HEK293T (cell line): ENCODE results near the gene RNF180.

Experiments
- CTCF ChIA-PET: fragments of 350-600 bp; formaldehyde crosslinking; extraction: SDS; loops from one replicate; lab custom pipeline; 2021; ENCODE audit warnings: antibody characterized with exemption, inconsistent platforms; lab: Yijun Ruan, JAX
- POLR2A ChIA-PET: fragments of 350-600 bp; formaldehyde crosslinking; extraction: SDS; loops from one replicate; lab custom pipeline; 2020; ENCODE audit warnings: antibody characterized with exemption, inconsistent platforms; lab: Yijun Ruan, JAX
- DNase-seq: peaks from one replicate; pipeline ENCODE4 v3.0.0; 2012; ENCODE audit warnings: mixed read lengths; ENCODE audit errors: extremely low spot score
- ARNT ChIP-seq: fragments of 450-650 bp; IDR thresholded peaks from 2 replicates; pipeline ENCODE4 v1.6.1; 2017; ENCODE audit warnings: mild to moderate bottlenecking
- BHLHE40 ChIP-seq: fragments of 450-650 bp; IDR thresholded peaks from 2 replicates; pipeline ENCODE4 v1.6.1; 2016; ENCODE audit warnings: mild to moderate bottlenecking, moderate library complexity, borderline replicate concordance
- CTBP1 ChIP-seq: fragments of 450-650 bp; IDR thresholded peaks from 2 replicates; pipeline ENCODE4 v1.6.1; 2016; ENCODE audit warnings: borderline replicate concordance
- ELF4 ChIP-seq: fragments of 450-650 bp; IDR thresholded peaks from 2 replicates; pipeline ENCODE4 v1.6.1; 2017; ENCODE audit warnings: antibody characterized with exemption
- FOXA1 ChIP-seq: fragments of 450-650 bp; IDR thresholded peaks from 2 replicates; pipeline ENCODE4 v1.6.1; 2016; ENCODE audit warnings: mild to moderate bottlenecking
- FOXK2 ChIP-seq: fragments of 450-650 bp; IDR thresholded peaks from 2 replicates; pipeline ENCODE4 v1.6.1; 2016; ENCODE audit warnings: mild to moderate bottlenecking
- FOXM1 ChIP-seq: fragments of 450-650 bp; IDR thresholded peaks from 2 replicates; pipeline ENCODE4 v1.6.1; 2017; ENCODE audit warnings: mild to moderate bottlenecking, borderline replicate concordance
- HDGF ChIP-seq: fragments of 450-650 bp; IDR thresholded peaks from 2 replicates; pipeline ENCODE4 v1.6.1; 2017; ENCODE audit warnings: antibody characterized with exemption, borderline replicate concordance
- L3MBTL2 ChIP-seq: fragments of 450-650 bp; conservative IDR thresholded peaks from 2 replicates; pipeline ENCODE4 v1.6.1; 2016; ENCODE audit warnings: mild to moderate bottlenecking
- LEF1 ChIP-seq: fragments of 450-650 bp; IDR thresholded peaks from 2 replicates; pipeline ENCODE4 v1.6.1; 2017; ENCODE audit warnings: mild to moderate bottlenecking, borderline replicate concordance
- NFRKB ChIP-seq: fragments of 450-650 bp; IDR thresholded peaks from 2 replicates; pipeline ENCODE4 v1.6.1; 2016; ENCODE audit warnings: mild to moderate bottlenecking, moderate library complexity
- SP1 ChIP-seq: fragments of 450-650 bp; IDR thresholded peaks from 2 replicates; pipeline ENCODE4 v1.6.1; 2017
- SUZ12 ChIP-seq: fragments of 450-650 bp; IDR thresholded peaks from 2 replicates; pipeline ENCODE4 v1.6.1; 2016; ENCODE audit warnings: mild to moderate bottlenecking
- TARDBP ChIP-seq: fragments of 450-650 bp; IDR thresholded peaks from 2 replicates; pipeline ENCODE4 v1.6.1; 2016
- ZNF384 ChIP-seq: fragments of 450-650 bp; IDR thresholded peaks from 2 replicates; pipeline ENCODE4 v1.6.1; 2016
- TF ChIP-seq, protein P1 (sequence below): fragments of 450-650 bp; IDR thresholded peaks from 2 replicates; pipeline ENCODE4 v1.6.1; 2016

The RNF180 gene

DNA sequence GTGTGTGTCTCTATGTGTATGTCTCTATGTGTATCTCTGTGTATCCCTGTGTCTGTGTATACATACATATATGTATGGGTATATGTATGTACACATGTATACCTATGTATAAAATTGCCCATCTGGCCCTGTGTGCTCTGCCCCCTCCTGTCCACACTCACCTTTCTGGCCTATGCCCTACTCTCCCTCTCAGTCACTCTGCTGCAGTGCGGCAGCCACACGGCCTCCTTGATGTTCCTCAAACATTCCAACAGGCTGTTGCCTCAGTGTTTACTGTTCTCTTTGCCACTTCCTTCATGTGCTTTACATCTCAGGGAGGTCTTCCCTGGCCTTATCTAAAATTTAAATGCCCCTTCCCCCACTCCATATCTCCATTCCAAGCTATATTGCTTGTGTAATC, 18.3 kb upstream of the RNF180 start:
- no peak for DNase-seq
- POLR2A ChIA-PET: no interaction called here
- TF ChIP-seq ELF4 (no peak), SUZ12 (no peak), SP1 (no peak), FOXK2 (no peak), LEF1 (no peak), NFRKB (no peak), TARDBP (no peak), BHLHE40 (no peak), CTBP1 (no peak), ZNF384 (no peak), ARNT (no peak), FOXM1 (no peak), L3MBTL2 (no peak), FOXA1 (no peak), HDGF (no peak)
- TF ChIP-seq, protein P1, sequence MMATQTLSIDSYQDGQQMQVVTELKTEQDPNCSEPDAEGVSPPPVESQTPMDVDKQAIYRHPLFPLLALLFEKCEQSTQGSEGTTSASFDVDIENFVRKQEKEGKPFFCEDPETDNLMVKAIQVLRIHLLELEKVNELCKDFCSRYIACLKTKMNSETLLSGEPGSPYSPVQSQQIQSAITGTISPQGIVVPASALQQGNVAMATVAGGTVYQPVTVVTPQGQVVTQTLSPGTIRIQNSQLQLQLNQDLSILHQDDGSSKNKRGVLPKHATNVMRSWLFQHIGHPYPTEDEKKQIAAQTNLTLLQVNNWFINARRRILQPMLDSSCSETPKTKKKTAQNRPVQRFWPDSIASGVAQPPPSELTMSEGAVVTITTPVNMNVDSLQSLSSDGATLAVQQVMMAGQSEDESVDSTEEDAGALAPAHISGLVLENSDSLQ: no peak
- CTCF ChIA-PET: interaction anchor here (0.5 to 1.4 kb wide), 5 partner anchors 11 to 703 kb away, joined by 4 to 5 read pairs (median 5); no protein-coding TSS in a partner anchor

DNA sequence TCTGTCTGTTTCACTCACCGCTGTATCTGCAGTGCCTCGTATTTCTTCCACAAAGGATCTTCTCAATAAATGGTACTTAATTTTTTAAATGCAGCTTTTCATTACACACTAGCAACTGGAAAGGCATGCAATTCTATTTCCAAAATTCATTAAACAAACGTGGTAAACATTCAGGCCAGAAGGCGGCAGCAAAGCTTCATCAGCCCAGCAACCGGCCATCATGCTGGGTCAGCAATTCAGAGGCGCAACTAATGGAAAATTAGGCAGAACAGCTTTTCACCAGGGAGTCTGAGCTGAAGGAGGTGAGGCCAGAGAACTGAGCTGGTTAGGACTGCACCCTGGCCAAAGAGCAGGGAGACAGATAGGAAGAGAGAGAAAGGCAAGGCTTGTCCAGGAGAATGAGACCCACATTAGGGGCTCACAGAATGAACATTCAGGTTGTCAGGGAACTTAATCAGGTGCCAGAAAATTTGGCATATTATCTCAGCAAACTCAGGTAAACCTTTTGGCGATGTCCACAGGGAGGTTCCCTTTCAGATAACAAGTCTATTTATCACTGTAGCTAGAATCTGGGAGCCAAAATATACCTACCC, 17.7 kb upstream of the RNF180 start:
- POLR2A ChIA-PET: no interaction called here
- TF ChIP-seq FOXK2: no peak
- no peak for TF ChIP-seq TARDBP
- CTCF ChIA-PET: interaction anchor here (0.5 to 1.4 kb wide), 6 partner anchors 11 to 704 kb away, joined by 3 to 5 read pairs (median 4); no protein-coding TSS in a partner anchor
- DNase-seq: peak; percentile 60

GRCh38 chr5:64149268-64149667, 16.4 kb upstream of the RNF180 start:
- TF ChIP-seq, protein P1: no peak
- TF ChIP-seq SUZ12: no peak
- no peak for TF ChIP-seq BHLHE40
- TF ChIP-seq ELF4: no peak
- no peak for TF ChIP-seq FOXA1
- TF ChIP-seq FOXM1: no peak
- TF ChIP-seq HDGF: no peak
- no peak for TF ChIP-seq ARNT
- TF ChIP-seq L3MBTL2: no peak
- TF ChIP-seq TARDBP: no peak
- TF ChIP-seq NFRKB: no peak
- TF ChIP-seq SP1: no peak
- no peak for DNase-seq
- POLR2A ChIA-PET: no interaction called here
- CTCF ChIA-PET: no interaction called here

DNA sequence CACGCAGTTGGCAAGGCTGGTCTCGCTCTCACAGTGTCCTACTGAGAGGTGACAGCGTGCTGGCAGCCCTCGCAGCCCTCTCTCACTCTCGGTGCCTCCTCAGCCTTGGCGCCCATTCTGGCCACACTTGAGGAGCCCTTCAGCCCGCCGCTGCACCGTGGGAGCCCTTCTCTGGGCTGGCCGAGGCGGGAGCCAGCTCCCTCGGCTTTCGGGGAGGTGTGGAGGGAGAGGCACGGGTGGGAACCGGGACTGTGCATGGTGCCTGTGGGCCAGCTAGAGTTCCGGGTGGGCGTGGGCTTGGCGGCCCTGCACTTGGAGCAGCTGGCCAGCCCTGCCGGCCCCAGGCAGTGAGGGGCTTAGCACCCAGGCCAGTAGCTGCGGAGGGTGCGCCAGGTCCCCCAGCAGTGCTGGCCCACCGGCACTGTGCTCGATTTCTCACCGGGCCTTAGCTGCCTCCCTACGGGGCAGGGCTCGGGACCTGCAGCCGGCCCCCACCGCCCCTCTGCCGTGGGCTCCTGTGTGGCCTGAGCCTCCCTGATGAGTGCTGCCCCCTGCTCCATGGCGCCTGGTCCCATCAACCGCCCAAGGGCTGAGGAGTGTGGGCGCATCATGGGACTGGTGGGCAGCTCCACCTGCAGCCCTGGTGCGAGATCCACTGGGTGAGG, 15.7 kb upstream of the RNF180 start:
- CTCF ChIA-PET: no interaction called here
- TF ChIP-seq TARDBP: no peak
- TF ChIP-seq ZNF384: no peak
- no peak for TF ChIP-seq FOXM1
- no peak for TF ChIP-seq L3MBTL2
- no peak for TF ChIP-seq ELF4
- TF ChIP-seq FOXK2: no peak
- TF ChIP-seq SP1: no peak
- TF ChIP-seq FOXA1: no peak
- TF ChIP-seq, protein P1: no peak
- no peak for TF ChIP-seq BHLHE40
- POLR2A ChIA-PET: no interaction called here
- DNase-seq: no peak

- POLR2A ChIA-PET: no interaction called here
- CTCF ChIA-PET: no interaction called here
- no peak for DNase-seq
Measured at GRCh38 chr5:64156261-64156660, 9.4 kb upstream of the RNF180 start.

DNA sequence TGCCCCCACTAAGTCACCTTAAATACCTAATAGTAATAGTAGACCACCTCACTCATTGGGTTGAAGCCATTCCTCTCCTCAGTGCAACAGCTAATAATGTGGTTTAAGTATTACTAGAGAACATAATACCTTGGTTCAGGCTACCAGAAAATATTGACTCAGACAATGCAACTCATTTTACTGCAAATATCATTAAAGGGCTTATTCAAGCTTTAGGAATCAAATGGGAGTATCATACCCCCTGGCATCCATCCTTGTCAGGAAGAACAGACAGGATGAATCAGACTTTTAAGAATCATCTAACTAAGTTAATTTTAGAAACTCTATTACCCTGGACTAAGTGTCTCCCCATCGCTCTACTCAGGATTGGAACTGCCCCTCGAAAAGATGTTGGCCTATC, 6.8 kb upstream of the RNF180 start:
- CTCF ChIA-PET: interaction anchor here (1.3 kb wide), 1 partner anchor 11 kb away, joined by 4 read pairs; no protein-coding TSS in a partner anchor
- no peak for TF ChIP-seq BHLHE40
- TF ChIP-seq SP1: no peak
- no peak for TF ChIP-seq ELF4
- no peak for TF ChIP-seq TARDBP
- no peak for TF ChIP-seq FOXK2
- TF ChIP-seq HDGF: no peak
- TF ChIP-seq NFRKB: no peak
- POLR2A ChIA-PET: no interaction called here
- no peak for DNase-seq

More at GRCh38 chr5:64156261-64156660, 9.4 kb upstream of the RNF180 start:
- TF ChIP-seq NFRKB (no peak), ELF4 (no peak)

- DNase-seq: no peak
- CTCF ChIA-PET: no interaction called here
- TF ChIP-seq SP1 (no peak), BHLHE40 (no peak), CTBP1 (no peak), ZNF384 (no peak), LEF1 (no peak), FOXA1 (no peak), HDGF (no peak), L3MBTL2 (no peak), SUZ12 (no peak), FOXM1 (no peak), NFRKB (no peak), FOXK2 (no peak), TARDBP (no peak)
- TF ChIP-seq, protein P1: no peak
- POLR2A ChIA-PET: no interaction called here
Measured at GRCh38 chr5:64160201-64160600, 5.4 kb upstream of the RNF180 start.
